CD14-positive monocyte (primary cell): Measurements from ENCODE around the gene PTGER1. TPM values are rescaled to one million over a fixed set of nuclear protein-coding genes. Genes with fewer than 3 reads are reported as not detected.

Experiments
- DNase-seq, 3 donors: peaks; one replicate each; pipeline ENCODE4 v3.0.0-alpha.2; 2011 to 2022
- H2AFZ ChIP-seq: 2 replicates; pipeline ENCODE4 v1.6.0; 2012; ENCODE audit warnings: mild to moderate bottlenecking, low read depth, low read length, inconsistent platforms; ENCODE audit not compliant: insufficient read depth, poor library complexity, severe bottlenecking
- H3K27ac ChIP-seq, 2 donors: 1 replicate in 1 of 2; 2 replicates in 1 of 2; pipeline ENCODE4 v1.5.1; 2012 to 2013; ENCODE audit warnings: low read length in 2 of 2, control low read depth in 1 of 2, inconsistent platforms in 1 of 2, low read depth in 1 of 2, mild to moderate bottlenecking in 1 of 2
- H3K27me3 ChIP-seq, 2 donors: one replicate each; pipeline versions ENCODE4 v1.6.0 to v1.6.1; 2011 to 2013; ENCODE audit warnings: low read length in 2 of 2; ENCODE audit not compliant: control insufficient read depth in 2 of 2, insufficient read depth in 2 of 2
- H3K36me3 ChIP-seq, 2 donors: replicated peaks in 1 of 2; 1 replicate in 1 of 2; 2 replicates in 1 of 2; pipeline versions ENCODE4 v1.5.1 to v1.6.1; 2012 to 2013; ENCODE audit warnings: low read length in 2 of 2, control low read depth in 1 of 2, inconsistent platforms in 1 of 2, mild to moderate bottlenecking in 1 of 2; ENCODE audit not compliant: insufficient read depth in 2 of 2, control insufficient read depth in 1 of 2
- H3K4me1 ChIP-seq, 2 donors: 1 replicate in 1 of 2; 2 replicates in 1 of 2; pipeline versions ENCODE4 v1.5.1 to v1.6.1; 2012 to 2013; ENCODE audit warnings: low read length in 2 of 2, control low read depth in 1 of 2, inconsistent platforms in 1 of 2, mild to moderate bottlenecking in 1 of 2, moderate library complexity in 1 of 2; ENCODE audit not compliant: insufficient read depth in 2 of 2, control insufficient read depth in 1 of 2
- H3K4me2 ChIP-seq: replicated peaks from 2 replicates; pipeline ENCODE3; 2012; ENCODE audit warnings: low read length, moderate library complexity, mild to moderate bottlenecking; ENCODE audit not compliant: poor library complexity, severe bottlenecking; ENCODE audit errors: extremely low read depth
- H3K4me3 ChIP-seq, 3 experiments: fragments of 200-600 bp in 1 of 3; sonication (generic) in 1 of 3; replicated peaks in 1 of 3; 1 replicate in 2 of 3; 2 replicates in 1 of 3; pipeline ENCODE4 v1.5.1; 2011 to 2013; ENCODE audit warnings: low read length in 3 of 3, mild to moderate bottlenecking in 3 of 3, control low read depth in 2 of 3, low read depth in 2 of 3, inconsistent platforms in 1 of 3, moderate library complexity in 1 of 3
- H3K79me2 ChIP-seq: 2 replicates; pipeline ENCODE4 v1.6.0; 2012; ENCODE audit warnings: mild to moderate bottlenecking, control low read depth, inconsistent platforms, low read length, moderate library complexity; ENCODE audit not compliant: insufficient read depth
- H3K9ac ChIP-seq: 2 replicates; pipeline ENCODE4 v1.6.0; 2017; ENCODE audit warnings: low read length, mild to moderate bottlenecking; ENCODE audit not compliant: insufficient read depth, poor library complexity, severe bottlenecking
- H3K9me3 ChIP-seq, 2 donors: replicated peaks in 1 of 2; 1 replicate in 1 of 2; 2 replicates in 1 of 2; pipeline versions ENCODE4 v1.5.1 to v1.6.1; 2012 to 2013; ENCODE audit warnings: low read length in 2 of 2, control low read depth in 1 of 2; ENCODE audit not compliant: control insufficient read depth in 1 of 2, insufficient read depth in 1 of 2
- H4K20me1 ChIP-seq: 2 replicates; pipeline ENCODE4 v1.6.0; 2012; ENCODE audit warnings: mild to moderate bottlenecking, low read length, control low read depth, moderate library complexity; ENCODE audit not compliant: insufficient read depth
- H3K27ac Mint-ChIP-seq, 7 donors: one replicate each; pipeline ENCODE4 v1.8.0; 2020; ENCODE audit warnings: mild to moderate bottlenecking in 7 of 7, mixed read lengths in 7 of 7, moderate library complexity in 6 of 7, inconsistent platforms in 2 of 7
- H3K27me3 Mint-ChIP-seq, 3 donors: one replicate each; pipeline ENCODE4 v1.8.0; 2021 to 2022; ENCODE audit warnings: low read depth in 3 of 3, mild to moderate bottlenecking in 3 of 3, mixed read lengths in 3 of 3, moderate library complexity in 3 of 3, inconsistent platforms in 1 of 3
- H3K36me3 Mint-ChIP-seq, 2 donors: one replicate each; pipeline ENCODE4 v1.8.0; 2020; ENCODE audit warnings: mixed read lengths in 2 of 2, inconsistent platforms in 1 of 2, mild to moderate bottlenecking in 1 of 2
- H3K4me1 Mint-ChIP-seq: one replicate; pipeline ENCODE4 v1.8.0; 2020; ENCODE audit warnings: mild to moderate bottlenecking, mixed read lengths
- H3K4me3 Mint-ChIP-seq, 2 donors: one replicate each; pipeline ENCODE4 v1.8.0; 2020; ENCODE audit warnings: mild to moderate bottlenecking in 2 of 2, mixed read lengths in 2 of 2, moderate library complexity in 1 of 2
- H3K9me3 Mint-ChIP-seq, 7 donors: one replicate each; pipeline ENCODE4 v1.8.0; 2020 to 2022; ENCODE audit warnings: mixed read lengths in 7 of 7, mild to moderate bottlenecking in 6 of 7, moderate library complexity in 6 of 7, inconsistent platforms in 2 of 7
- WGBS: methylation state at CpG from one replicate; pipeline ENCODE4 v1.1.5; 2013; ENCODE audit warnings: missing lambda C conversion rate; ENCODE audit not compliant: insufficient coverage; 5-methylcytosine and 5-hydroxymethylcytosine counted together
- intact Hi-C, 2 donors: fragments of 100-400 bp; cut with micrococcal nuclease; formaldehyde crosslinking; loops; one replicate each; pipeline versions ENCODE4 v1.15.0 to v1.15.1; 2023
- polyA plus RNA-seq, 3 donors: library from polyadenylated mRNA; depleted of rRNA in 1 of 3; unstranded in 2 of 3; stranded (reverse) in 1 of 3; fragments of 300-500 nt in 2 of 3; fragments of >200 nt in 1 of 3; fragmentation: Illumina TruSeq in 2 of 3; gene quantifications; 1 replicate in 2 of 3; 2 replicates in 1 of 3; pipeline ENCODE4 v1.2.3, GENCODE V29; 2012 to 2021
- small RNA-seq: library from RNA; depleted of rRNA; stranded (forward); fragments of <200 nt; gene quantifications from one replicate; pipeline ENCODE3, GENCODE V24; 2012; ENCODE audit warnings: low read depth; ENCODE audit not compliant: insufficient read length
- TF ChIP-seq, protein P1 (sequence below): fragments of 200-600 bp; IDR thresholded peaks from one replicate; pipeline ENCODE4 v1.8.0; 2022; ENCODE audit warnings: antibody characterized with exemption, mild to moderate bottlenecking

The PTGER1 gene
- polyA plus RNA-seq, 3 donors: not detected

DNA sequence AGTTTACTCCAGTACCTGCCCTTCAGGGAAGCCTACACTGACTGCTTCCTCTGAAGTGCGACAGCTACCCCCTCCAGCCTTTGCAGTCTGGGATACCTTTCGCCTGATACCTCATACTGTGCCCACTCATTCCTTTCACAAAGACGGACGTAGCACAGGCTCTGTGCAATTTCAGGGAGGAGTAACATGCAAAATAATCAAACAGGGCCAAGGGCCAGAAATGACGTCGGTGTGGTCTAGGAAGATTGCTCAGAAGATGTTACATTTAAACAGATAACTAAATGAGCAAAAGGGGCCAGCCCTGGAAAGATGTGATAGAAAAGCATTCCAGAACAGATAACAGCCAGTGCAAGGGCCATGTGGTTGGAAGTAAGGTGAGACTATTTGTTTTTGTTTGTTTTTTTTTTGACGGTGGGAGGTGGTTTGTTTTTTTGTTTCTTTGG lies 49.4 kb downstream of the PTGER1 start:
- no peaks in the 10 kb centered on the region for H3K36me3 ChIP-seq
- Mint-ChIP-seq H3K27me3 (peaks cover 4 to 12% (median 4%) of the 10 kb centered on the region in 3 donors), H3K36me3 (peaks cover 0 to 2% of the 10 kb centered on the region in 2 donors), H3K9me3 (peaks cover 0 to 1% (median 0%) of the 10 kb centered on the region in 7 donors), H3K27ac (no peak overlapping the region), H3K4me1 (peaks cover 24% of the 10 kb centered on the region), H3K4me3 (no peak overlapping the region)
- intact Hi-C loops: no loop called here
- no peak overlapping the region for H3K4me3 ChIP-seq
- H3K4me1 ChIP-seq: peaks cover 24 to 26% of the 10 kb centered on the region in 2 donors
- H3K9ac ChIP-seq: no peak overlapping the region
- DNase-seq: no peak
- H4K20me1 ChIP-seq: no peaks in the 10 kb centered on the region
- H3K27ac ChIP-seq: no peak overlapping the region
- H3K79me2 ChIP-seq: no peaks in the 10 kb centered on the region
- H3K27me3 ChIP-seq: peaks cover 0 to under 1% of the 10 kb centered on the region in 2 donors
- no peaks in the 10 kb centered on the region for H3K9me3 ChIP-seq
- no peak overlapping the region for H3K4me2 ChIP-seq
- no peak overlapping the region for H2AFZ ChIP-seq
- WGBS: 96% methylated on average over 6 of the region's 7 CpGs
- TF ChIP-seq, protein P1, sequence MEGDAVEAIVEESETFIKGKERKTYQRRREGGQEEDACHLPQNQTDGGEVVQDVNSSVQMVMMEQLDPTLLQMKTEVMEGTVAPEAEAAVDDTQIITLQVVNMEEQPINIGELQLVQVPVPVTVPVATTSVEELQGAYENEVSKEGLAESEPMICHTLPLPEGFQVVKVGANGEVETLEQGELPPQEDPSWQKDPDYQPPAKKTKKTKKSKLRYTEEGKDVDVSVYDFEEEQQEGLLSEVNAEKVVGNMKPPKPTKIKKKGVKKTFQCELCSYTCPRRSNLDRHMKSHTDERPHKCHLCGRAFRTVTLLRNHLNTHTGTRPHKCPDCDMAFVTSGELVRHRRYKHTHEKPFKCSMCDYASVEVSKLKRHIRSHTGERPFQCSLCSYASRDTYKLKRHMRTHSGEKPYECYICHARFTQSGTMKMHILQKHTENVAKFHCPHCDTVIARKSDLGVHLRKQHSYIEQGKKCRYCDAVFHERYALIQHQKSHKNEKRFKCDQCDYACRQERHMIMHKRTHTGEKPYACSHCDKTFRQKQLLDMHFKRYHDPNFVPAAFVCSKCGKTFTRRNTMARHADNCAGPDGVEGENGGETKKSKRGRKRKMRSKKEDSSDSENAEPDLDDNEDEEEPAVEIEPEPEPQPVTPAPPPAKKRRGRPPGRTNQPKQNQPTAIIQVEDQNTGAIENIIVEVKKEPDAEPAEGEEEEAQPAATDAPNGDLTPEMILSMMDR: no peak

Small RNA genes lying within 50 kb of the gene (small RNA-seq; reads per million reads assigned to genes)
- gene SNRPGP15: not detected

Other genes starting within 250 kb of the PTGER1 start
- 100 to 1,000 TPM; 259 to 388 (median 279) TPM for gene ADGRE5, start 93.9 kb downstream of the PTGER1 start, polyA plus RNA-seq
- 100 to 1,000 TPM in 1 of 3 donors, 10 to 100 TPM in 2; 78.7 to 187 (median 83.5) TPM for gene DDX39A, start 56.0 kb downstream of the PTGER1 start, polyA plus RNA-seq
- gene PKN1, start 42.0 kb downstream of the PTGER1 start, polyA plus RNA-seq: 100 to 1,000 TPM in 1 of 3 donors, 10 to 100 TPM in 2; 49.5 to 119 (median 49.6) TPM
- 1 to 10 TPM; 4.0 to 6.2 (median 4.8) TPM for gene GIPC1, start 20.8 kb upstream of the PTGER1 start, polyA plus RNA-seq
- 100 to 1,000 TPM in 1 of 3 donors, 10 to 100 TPM in 2; 59.3 to 107 (median 70.9) TPM for gene DNAJB1, start 43.0 kb upstream of the PTGER1 start, polyA plus RNA-seq
- gene TECR, start 54.2 kb upstream of the PTGER1 start, polyA plus RNA-seq: 10 to 100 TPM; 59.8 to 79.6 (median 76.7) TPM
- 100 to 1,000 TPM; 137 to 313 (median 204) TPM for gene NDUFB7, start 96.7 kb upstream of the PTGER1 start, polyA plus RNA-seq
- gene CLEC17A, start 107.7 kb upstream of the PTGER1 start, polyA plus RNA-seq: 1 to 10 TPM in 2 of 3 donors, under 1 TPM in 1; 0.62 to 3.4 (median 2.6) TPM
- 10 to 100 TPM; 27.3 to 92.0 (median 28.3) TPM for gene ADGRE3, start 199.5 kb upstream of the PTGER1 start, polyA plus RNA-seq
- 10 to 100 TPM in 1 of 3 donors, 1 to 10 TPM in 2; 7.6 to 43.0 (median 9.3) TPM for gene ZNF333, start 214.7 kb upstream of the PTGER1 start, polyA plus RNA-seq